ENCODE measurements around the gene MYOM1.

MYOM1 gene

GRCh38 chr18:3186678-3187658, 32.8 kb downstream of the MYOM1 start:
- no peak for DNase-seq (ENCODE audit: low read depth)

DNA sequence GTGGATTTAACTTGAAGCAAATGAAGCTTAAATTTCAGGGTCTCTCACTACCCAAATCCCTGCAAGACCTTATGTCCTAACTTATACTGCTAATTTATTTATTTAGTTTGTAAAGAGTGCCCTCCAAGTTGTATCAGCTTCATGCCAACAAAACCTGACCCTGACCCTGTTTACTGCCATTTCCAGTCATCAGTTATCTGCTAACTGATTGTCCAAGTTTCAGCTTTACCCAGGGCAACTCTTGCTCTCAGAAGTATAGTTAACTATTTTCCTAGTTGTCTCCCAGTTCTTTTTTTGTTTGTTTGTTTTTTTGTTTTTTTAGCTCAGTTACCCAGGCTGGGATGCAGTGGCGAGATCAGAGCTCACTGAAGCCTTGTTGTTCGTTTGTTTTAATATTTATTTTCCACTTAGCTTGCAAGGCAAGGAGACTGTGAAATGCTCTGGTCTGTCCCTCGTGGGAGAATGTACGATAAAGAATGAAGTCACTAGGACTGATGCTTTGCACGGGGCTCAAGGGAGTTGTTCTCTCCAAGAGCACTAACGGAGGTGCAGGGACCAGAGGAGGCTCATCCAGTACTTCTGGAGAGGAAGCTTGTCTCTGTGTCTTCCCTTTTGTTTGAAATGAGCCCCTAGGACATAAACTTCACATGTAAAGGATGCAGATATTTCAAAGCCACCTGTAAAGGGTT, 35.3 kb downstream of the MYOM1 start:
- DNase-seq (ENCODE audit: low read depth) = no peak

DNA sequence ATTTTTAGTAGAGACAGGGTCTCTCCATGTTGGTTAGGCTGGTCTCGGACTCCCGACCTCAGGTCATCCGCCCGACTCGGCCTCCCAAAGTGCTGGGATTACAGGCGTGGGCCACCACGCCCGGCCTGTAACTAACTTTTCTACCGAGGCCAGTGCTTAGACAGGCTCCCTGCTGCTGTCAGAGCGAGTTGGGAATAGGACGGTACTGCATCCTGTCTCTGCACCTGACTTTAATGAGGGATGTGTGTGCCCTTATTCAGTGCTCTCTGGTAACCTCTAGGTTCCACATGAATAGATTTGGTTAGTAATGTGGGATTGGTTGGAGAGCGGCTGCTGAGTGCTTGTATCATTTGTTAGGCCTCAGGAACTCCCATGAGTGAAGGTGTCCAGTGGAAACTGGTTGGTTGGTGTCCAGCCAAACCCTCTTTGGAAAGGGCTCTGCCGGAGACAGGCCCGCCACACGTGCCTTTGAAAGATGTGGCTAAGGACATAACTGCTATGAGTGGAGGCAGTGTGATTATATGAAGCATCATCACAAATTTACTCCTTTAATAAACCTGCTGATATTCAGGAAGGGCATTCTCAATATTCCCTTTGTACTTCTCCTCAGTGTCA, 36.6 kb downstream of the MYOM1 start:
- DNase-seq (ENCODE audit: low read depth) = no peak

GRCh38 chr18:3180325-3180724, 39.4 kb downstream of the MYOM1 start:
- DNase-seq (ENCODE audit: low read depth) = no peak

DNA sequence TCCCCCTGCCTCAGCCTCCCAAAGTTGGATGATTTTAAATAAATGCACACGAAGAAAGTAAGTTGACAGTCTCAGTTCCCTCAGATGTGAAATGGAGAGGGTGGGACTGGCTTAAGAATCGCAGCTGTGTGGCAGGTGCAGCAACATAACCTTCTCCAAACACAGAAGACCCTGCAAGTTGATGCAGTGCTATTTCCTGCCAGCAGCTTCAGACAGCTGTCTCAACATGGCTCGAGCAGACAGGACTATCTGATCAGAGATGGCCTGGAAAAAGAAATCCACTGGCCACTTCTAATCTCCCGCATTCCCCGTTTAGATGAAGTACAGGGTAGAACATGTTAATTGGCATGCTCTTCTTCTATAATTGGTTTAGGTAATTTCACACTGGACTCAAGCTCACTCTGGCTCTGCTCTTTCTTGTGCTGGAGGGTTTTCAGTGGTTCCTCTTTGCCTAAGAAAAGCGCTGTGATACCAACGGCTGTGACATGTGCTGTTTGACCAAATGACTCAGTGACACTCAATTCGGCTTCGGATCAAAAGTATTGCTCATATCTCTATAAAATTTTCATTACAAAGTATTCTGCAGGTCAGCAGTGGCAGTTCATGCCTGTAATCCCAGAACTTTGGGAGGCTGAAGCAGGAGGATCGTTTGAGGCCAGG, 40.2 kb downstream of the MYOM1 start:
- DNase-seq (ENCODE audit: low read depth) = no peak

DNA sequence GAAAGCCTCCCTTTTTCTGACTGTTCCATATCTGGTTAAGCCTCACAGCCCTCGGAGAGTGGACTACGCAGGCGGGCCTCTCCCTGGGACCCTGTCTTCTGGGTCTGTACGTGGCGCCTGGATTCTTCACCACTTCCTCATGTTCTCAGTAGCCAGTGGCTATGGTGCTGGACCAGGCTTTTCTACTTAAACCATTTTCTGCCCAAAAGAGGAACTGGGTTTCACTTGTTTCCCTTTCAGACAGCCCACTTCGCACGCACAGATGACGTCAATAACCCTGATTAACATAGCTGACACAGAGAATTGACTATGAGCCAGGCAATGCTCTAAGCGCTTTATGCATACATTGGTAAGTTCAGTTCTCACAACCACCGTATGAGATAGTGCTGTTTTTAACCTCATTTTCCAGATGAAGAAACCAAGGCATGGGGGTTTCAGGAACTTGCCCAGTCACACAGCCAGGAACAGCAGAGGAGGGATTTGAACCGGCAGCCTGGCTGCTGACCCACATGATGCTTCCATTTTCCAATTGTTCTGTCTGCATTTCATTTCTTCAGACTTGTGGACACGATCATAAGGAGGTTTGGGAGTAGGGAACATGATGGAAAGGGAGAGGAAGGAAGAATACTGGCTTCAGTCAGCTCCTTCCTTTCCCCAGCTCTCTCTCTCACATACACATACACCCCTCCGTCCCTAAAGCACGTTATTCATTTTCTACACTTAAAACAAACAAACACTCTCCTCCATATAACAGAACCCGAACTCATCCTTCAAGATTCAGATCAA, 41.7 kb downstream of the MYOM1 start:
- DNase-seq (ENCODE audit: low read depth) = no peak

GRCh38 chr18:3175195-3175758, 44.5 kb downstream of the MYOM1 start:
- no peak for DNase-seq (ENCODE audit: low read depth)

DNA sequence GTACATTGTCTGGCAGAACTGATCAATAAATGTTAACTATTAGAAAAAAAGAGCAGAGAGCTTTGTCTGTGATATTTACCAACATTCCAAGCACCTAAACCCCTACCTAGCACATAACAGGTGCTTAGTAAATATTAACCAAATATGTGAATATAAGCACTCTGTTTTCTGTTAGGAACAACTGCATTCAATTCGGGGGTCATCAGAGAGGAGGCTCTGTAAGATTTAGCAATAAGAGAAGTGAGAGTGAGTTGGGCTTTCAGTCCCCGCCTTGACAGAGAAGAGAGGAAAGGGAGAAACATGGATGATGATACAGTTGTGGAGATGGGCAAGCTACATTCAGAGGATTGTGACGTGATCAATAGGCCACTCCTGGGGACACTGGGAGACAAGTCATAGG, 47.7 kb downstream of the MYOM1 start:
- DNase-seq (ENCODE audit: low read depth) = no peak

- no peak for DNase-seq (ENCODE audit: low read depth)
Measured at GRCh38 chr18:3171631-3172030, 48.1 kb downstream of the MYOM1 start.

DNA sequence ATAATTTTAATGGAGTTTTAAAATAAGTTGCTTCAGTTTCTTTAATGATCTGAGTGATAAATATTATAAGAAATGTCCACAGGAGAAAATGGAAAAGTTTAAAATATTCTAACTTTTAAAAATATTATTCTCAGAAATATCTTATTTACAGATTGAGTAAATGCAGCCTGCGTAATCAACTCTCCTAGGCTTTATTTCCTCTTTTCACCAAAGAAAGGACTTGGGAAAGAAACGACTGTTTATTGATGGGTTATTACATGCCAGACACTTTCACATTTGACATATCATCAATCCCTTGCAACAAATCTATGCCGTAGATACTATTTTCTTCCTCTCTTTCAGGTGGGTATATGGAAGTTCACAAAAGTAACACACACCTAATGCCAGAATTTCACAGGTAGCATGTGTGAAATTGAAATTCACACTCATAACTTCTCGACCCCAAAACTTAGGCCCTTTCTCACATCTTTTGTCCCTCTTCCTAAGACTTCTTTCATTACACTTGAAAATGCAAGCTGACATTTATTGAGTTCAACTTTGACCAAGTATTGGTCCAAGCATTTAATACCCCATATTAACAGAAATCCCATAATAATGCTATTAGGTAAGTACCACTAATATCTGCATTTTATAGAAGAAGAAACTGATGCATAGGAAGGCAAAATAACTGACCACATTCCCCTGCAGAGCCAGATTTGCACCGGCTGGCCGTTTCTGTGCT, 49.2 kb downstream of the MYOM1 start:
- DNase-seq (ENCODE audit: low read depth) = no peak

GRCh38 chr18:3164381-3164780, 55.4 kb downstream of the MYOM1 start:
- no peak for DNase-seq (ENCODE audit: low read depth)

DNA sequence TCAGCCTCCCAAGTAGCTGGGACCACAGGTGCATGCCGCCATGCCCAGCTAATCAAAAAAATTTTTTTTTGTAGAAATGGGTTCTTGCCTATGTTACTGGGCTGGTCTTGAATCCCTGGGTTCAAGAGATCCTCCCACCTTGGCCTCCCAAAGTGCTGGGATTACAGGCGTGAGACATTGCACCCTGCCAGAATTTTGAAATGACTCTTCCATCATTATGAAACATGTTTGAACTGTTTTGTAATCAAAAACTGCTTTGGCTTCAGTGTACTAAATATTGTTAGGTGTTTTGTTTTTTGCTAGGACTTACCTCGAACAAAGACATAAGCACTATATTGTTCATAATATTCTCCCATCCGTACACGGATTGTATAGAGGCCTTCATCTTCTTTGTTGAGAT, 55.8 kb downstream of the MYOM1 start:
- DNase-seq (ENCODE audit: low read depth) = no peak

DNA sequence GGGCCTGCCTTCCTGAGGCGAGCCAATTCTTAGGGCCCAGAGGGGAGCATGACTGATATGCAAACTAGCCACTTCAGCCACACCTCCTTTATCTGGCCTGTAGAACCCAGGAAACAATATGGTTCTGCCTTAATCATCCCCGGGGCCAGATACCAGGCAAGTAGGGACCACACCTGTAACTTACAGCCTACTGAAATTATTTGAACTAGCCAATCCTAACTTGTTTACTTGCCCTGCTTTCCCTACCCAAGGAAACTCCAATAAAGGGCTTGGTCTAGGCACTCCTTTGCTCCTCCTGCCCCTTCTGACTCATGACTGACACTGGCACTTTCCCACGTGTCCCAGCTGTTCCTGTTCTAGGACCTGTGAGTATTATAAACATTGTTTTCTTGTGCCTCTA, 57.6 kb downstream of the MYOM1 start:
- DNase-seq (ENCODE audit: low read depth) = no peak

DNA sequence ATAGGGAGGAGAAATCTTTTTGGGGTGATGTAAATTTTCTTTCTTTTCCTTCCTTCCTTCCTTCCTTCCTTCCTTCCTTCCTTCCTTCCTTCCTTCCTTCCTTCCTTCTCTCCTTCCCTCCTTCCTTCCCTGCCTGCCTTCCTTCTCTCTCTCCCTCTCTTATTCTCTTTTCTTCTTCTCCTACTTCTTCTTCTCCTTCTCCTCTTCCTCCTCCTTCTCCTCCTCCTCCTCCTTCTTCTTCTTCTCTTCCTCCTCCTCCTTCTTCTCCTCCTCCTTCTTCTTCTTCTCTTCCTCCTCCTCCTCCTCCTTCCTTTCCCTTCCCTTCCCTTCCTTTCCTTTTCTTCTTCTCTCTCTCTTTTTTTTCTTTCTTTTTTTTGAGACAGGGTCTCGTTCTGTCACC, 59.9 kb downstream of the MYOM1 start:
- no peak for DNase-seq (ENCODE audit: low read depth)

- no peak for DNase-seq (ENCODE audit: low read depth)
Measured at GRCh38 chr18:3157606-3158005, 62.2 kb downstream of the MYOM1 start.

DNA sequence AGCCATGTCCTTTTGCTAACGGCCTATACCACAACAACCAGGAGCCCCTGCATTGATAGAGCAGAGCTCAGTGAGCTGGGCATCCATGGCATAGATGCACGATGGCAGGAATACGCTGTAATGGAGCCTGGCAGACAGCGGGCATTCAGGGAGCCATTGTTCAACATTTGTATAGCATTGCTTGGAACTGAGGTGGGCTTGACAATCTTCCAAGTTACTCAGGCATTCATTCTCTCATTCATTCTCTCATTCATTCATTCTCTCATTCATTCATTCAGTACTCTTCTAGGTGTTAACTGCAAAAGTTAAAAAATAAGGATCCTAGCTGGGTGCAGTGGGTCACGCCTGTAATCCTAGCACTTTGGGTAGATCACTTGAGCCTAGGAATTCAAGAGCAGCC, 62.7 kb downstream of the MYOM1 start:
- DNase-seq (ENCODE audit: low read depth) = no peak

DNA sequence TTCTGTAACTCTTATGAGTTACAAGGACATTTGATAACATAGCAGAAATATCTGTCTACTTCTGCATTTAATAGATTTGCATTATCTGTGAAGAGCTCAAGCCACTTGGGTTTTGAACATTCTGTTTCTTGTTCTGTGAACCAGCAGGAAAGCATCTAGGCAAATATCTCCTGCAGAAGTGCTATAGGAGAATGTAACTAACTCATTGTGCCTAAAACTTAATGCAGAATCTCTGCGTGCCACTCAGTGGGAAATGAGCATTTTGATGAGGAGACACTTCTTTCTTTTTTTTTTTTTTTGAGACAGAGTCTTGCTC, 63.5 kb downstream of the MYOM1 start:
- no peak for DNase-seq (ENCODE audit: low read depth)

GRCh38 chr18:3154214-3154613, 65.6 kb downstream of the MYOM1 start:
- no peak for DNase-seq (ENCODE audit: low read depth)

- no peak for DNase-seq (ENCODE audit: low read depth)
Measured at GRCh38 chr18:3153107-3153704, 66.6 kb downstream of the MYOM1 start.

GRCh38 chr18:3152294-3152693, 67.5 kb downstream of the MYOM1 start:
- no peak for DNase-seq (ENCODE audit: low read depth)
